ENCODE measurements around the gene EDN2.

Gene EDN2

GRCh38 chr1:41483001-41483850 lies 1.3 kb downstream of the EDN2 start:
- no peak for DNase-seq (ENCODE audit: low spot score)

GRCh38 chr1:41482001-41482765 lies 2.3 kb downstream of the EDN2 start:
- no peak for DNase-seq (ENCODE audit: low spot score)

DNA sequence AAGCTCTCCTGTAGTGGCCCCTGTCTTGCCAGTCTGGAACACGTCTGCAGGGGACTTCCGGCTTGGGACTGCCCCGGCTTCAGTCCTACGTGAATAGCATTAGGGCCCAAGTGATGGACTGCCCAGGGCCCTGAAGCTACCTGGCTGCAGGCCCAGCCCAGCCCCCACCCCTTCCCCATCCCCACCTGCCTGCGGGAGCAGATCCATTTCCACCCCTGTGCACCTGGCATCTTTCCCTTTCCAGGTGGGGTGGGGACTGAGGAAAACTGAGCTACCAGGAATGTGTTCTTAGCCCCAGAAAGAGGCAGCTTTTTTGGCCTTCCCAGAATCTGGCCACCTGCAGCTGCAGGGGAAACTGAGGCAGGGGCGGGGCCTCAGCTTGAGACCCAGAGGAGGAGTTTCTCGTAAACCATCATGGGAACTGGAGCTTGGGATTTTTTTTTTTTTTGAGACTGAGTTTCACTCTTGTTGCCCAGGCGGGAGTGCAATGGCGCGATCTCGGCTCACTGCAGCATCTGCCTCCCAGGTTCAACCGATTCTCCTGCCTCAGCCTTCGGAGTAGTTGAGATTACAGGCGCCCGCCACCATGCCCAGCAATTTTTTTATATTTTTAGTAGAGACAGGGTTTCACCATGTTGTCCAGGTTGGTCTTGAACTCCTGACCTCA lies 3.2 kb downstream of the EDN2 start:
- no peak for DNase-seq (ENCODE audit: low spot score)

GRCh38 chr1:41480204-41481108 lies 4.0 kb downstream of the EDN2 start:
- no peak for DNase-seq (ENCODE audit: low spot score)

DNA sequence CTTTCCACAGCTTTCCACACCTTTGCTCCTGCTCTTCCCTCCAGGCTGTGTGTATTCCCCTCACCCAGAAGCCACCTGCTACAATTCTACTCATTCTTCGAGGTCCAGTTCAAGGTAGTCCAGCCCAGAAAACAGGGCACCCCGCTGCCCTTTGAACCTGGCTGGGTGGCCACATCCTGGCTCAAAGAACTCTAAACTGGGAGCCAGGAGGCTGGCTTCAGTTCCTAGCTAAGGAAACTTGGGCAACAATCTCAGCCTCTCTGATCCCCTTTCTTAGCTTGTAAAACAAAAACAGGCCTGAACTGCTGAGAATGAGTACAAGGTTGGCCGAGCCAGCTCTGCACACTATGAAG lies 4.7 kb downstream of the EDN2 start:
- DNase-seq (ENCODE audit: low spot score): no peak

DNA sequence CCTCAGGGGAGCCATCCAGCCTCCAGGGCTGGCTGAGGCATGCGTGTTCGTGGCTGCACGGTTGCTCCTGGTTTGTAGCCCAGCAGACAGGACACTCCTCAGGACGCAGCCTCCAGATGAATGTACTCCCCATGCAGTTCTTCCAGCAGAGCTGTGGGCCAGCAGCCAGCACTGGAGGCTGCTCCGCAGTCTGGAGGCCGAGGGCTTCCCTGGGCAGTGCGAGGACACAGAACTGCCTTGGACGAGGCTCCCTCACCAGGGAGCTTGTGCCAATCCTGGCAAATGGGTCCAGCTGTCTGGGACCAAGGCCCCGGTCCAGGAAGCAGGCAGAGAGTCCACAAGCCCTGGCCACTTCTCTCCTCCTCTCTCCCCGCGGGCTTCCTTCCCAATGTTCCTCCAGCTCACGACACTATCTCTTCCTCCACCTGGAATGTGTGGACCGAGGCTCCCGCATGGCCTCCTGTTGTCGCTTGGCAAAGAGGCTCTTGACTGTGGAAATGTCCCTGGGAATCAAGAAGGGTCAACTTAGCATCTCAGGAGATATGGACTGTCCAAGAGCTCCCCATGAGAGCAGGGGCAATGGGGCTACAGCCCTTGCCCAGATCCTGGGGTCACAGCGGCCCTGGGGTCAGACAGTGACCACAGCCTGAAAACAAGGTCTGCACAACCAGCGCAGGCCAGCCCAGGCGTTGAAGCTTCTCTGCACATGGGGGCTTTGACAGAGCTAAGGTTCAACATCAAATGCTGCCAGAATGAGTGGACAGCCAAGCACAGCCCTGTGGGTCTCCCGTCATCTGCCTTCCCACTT lies 5.3 kb downstream of the EDN2 start:
- DNase-seq (ENCODE audit: low spot score): peak; percentile 84

DNA sequence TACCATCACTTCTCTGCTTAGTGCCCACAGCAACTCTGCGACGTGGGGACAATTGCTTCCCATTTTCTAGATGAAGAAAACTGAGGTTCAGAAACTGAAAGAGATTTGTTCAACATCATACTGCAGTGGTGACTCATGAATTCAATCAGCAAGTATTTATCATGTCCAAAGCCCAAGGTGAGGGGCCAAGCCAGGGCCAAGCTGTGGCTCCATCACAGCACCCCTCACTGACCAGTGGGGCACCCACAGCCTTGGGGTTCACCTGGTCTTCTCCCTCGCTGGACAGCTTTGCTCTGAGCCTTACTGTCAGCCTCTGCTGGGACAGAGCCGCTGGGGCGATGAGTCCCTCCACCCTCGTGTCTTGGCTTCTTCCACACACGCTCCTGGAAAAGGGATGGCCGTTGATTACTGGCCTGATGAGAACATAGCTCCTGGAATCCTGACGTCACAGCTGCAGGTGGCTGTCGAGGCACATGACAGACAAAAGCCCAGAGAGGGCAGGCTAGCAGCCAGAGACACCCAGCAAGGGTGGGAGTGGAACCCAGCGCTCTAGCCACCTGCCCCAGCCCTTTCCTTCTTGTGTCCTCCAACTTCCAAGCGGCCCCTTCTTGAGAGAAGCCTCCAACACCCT lies 6.2 kb downstream of the EDN2 start:
- no peak for DNase-seq (ENCODE audit: low spot score)

DNA sequence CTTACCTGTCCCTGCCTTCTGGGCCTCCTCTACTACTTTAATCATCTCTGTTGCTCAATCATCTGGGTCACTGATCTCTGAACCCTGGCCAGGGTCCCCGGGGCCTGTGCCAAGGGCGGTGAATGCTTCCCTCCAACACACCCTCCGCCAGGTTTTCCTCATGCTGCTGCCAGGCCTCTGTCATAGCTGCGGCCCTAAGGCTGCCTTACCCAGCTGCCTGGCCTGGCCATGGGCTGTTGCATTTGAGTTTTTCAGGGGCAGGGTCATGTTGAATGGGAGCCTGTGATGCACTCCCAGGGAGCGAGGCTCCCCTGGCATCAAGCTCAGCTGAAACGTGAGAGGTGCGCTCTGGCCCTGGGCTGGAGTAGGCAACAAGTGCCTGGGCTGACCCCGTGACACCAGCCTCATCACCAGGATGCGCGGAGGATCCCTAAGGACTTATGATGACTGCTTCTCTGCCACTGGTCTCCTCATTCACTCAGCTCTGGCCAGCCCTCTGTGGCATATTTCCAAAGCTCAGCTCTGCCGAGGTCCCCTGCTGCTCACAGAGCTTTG lies 7.6 kb downstream of the EDN2 start:
- DNase-seq (ENCODE audit: low spot score): no peak

- DNase-seq (ENCODE audit: low spot score): peak; percentile 44
These were observed 8.5 kb downstream of the EDN2 start for GRCh38 chr1:41475859-41476567.

- DNase-seq (ENCODE audit: low spot score): no peak
These were observed 9.1 kb downstream of the EDN2 start for GRCh38 chr1:41475346-41475745.

DNA sequence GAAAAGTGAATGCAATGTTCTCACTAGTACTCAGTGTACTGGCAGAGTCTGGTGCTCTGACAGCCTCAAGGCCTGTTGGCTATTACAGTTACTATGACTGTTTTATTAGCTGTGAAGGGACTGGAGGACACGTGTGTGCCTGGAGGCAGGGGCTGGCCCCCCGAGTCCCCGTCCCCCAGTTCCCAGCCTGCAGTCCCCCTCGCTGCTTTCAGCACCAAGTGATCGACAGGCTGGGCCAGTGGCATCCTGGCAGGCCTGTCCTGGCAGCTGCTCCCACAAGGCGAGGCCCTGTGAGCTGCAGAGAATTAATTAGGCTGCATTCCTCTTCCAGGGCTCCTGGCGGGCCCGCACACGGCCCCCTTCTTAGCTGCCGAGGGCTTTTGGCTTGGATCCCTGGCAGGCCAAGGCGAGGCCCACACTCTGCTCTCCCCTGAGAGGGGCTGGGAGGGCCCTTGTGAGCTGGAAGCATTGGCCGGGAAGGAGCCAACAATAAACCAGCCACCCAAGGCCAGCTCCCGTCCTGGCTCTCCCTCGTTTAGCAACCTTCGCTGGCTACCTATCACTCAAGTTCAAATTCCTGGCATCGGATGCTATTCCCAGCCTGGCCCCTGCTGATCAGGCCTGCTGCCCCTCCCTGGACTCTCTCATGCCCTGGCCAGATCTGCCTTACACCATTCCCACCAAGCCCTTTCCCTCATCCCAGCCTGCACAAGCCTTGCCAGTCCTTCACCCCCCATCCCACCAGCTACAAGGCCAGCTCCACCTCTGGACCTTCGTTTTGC lies 9.8 kb downstream of the EDN2 start:
- no peak for DNase-seq (ENCODE audit: low spot score)

GRCh38 chr1:41473738-41474362 lies 10.6 kb downstream of the EDN2 start:
- no peak for DNase-seq (ENCODE audit: low spot score)

- DNase-seq (ENCODE audit: low spot score): no peak
These were observed 12.8 kb downstream of the EDN2 start for GRCh38 chr1:41471658-41472057.

DNA sequence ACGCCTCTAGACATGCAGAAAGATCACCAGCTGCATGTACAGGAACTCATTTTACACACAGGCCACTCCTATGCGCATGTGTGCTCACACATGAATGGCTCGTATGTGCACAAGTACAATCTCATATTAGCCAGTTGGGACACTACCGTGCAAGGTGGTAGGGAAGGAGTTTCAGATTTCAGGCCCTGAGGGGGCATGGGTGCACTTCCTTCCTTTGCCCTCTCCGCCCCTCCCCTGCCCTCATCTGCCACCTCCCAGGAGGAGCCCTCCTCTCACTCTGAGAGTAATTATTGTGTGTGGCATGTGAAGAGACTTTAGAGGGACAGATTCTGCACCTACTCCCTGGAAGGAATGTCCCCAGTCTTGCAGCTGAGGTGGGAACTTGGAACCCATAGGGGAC lies 14.8 kb downstream of the EDN2 start:
- no peak for DNase-seq (ENCODE audit: low spot score)

- DNase-seq (ENCODE audit: low spot score): no peak
These were observed 16.2 kb downstream of the EDN2 start for GRCh38 chr1:41468122-41468762.

- DNase-seq (ENCODE audit: low spot score): peak; percentile 36
These were observed 16.8 kb downstream of the EDN2 start for GRCh38 chr1:41467673-41468072.

- DNase-seq (ENCODE audit: low spot score): no peak
These were observed 18.3 kb downstream of the EDN2 start for GRCh38 chr1:41466146-41466545.

DNA sequence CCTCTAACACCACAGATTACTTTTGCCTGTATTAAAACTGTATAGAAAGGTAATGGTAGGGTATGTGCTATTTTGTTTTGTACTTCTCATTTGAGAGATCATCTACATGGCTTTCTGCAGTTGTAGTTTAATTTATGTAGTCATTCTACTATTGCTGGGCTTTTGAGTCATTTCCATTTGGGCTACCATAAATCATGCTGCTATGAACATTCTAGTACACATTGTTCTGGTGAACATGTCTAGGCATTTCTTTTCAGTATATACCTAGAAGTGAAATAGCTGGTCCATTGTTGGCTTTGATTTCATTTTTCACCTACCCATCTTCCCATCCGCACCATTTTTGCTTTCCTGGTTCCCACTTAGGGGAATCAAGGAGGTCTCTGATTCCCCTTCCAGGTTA lies 18.7 kb downstream of the EDN2 start:
- DNase-seq (ENCODE audit: low spot score): no peak
